C4-2B (cell line): Measurements from ENCODE around the gene GPBP1.
"Not testable (repeated sequence)": the region's sequence is repeated elsewhere in the genome, so short reads cannot be mapped to it uniquely, and the experiment has no call there.

Experiments
- H3K27ac ChIP-seq: fragments of 450-650 bp; 2 replicates; pipeline ENCODE4 v1.5.1; 2017
- ZFX ChIP-seq: fragments of 450-650 bp; IDR thresholded peaks from 2 replicates; pipeline ENCODE4 v1.6.1; 2017
- TF ChIP-seq, protein P1 (sequence below): fragments of 450-650 bp; conservative IDR thresholded peaks from 2 replicates; pipeline ENCODE4 v1.5.1; 2017; ENCODE audit warnings: mild to moderate bottlenecking

Gene GPBP1

DNA sequence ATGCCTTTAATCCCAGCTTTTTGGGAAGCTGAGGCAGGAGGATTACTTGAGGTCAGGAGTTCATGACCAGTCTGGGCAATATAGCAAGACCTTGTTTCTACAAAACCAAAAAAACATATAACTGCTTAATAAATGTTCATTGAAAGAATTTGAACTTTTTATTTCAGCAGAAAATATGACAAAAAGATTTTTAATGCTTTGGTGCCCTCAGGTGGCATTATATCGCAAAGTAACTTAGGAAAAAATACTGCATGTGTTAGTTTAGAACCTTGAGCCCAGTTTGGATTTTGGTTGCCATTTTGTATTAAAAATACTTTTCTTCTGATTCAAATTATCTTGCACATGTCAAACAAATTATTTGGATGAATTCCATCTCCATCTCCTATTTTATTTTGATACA is 103.2 kb downstream of the GPBP1 start:
- no peak for TF ChIP-seq ZFX
- TF ChIP-seq, protein P1, sequence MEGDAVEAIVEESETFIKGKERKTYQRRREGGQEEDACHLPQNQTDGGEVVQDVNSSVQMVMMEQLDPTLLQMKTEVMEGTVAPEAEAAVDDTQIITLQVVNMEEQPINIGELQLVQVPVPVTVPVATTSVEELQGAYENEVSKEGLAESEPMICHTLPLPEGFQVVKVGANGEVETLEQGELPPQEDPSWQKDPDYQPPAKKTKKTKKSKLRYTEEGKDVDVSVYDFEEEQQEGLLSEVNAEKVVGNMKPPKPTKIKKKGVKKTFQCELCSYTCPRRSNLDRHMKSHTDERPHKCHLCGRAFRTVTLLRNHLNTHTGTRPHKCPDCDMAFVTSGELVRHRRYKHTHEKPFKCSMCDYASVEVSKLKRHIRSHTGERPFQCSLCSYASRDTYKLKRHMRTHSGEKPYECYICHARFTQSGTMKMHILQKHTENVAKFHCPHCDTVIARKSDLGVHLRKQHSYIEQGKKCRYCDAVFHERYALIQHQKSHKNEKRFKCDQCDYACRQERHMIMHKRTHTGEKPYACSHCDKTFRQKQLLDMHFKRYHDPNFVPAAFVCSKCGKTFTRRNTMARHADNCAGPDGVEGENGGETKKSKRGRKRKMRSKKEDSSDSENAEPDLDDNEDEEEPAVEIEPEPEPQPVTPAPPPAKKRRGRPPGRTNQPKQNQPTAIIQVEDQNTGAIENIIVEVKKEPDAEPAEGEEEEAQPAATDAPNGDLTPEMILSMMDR: peak; percentile 55

DNA sequence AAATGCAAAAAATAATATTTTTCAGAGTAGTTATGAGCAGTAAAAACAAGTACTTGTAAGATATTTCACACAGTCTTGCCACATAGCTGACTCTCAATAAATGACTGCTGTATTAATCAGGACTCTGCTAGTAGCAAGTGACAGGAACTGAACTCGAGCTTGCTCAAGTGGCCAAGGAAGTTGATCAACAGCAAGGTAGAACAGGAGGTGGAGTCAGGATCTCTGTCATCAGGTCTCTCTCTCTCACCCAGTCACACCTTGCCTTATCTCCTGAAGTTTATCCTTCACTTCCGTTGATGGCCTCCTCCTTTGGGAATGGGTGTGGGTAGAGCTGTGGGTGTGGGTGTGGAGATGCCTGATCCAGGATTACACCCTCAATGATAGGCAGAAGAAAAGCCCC is 107.0 kb downstream of the GPBP1 start:
- no peak overlapping the region for H3K27ac ChIP-seq
- no peak for TF ChIP-seq ZFX
- TF ChIP-seq, protein P1: no peak

More for the DNA sequence above, 103.2 kb downstream of the GPBP1 start:
- no peak overlapping the region for H3K27ac ChIP-seq

DNA sequence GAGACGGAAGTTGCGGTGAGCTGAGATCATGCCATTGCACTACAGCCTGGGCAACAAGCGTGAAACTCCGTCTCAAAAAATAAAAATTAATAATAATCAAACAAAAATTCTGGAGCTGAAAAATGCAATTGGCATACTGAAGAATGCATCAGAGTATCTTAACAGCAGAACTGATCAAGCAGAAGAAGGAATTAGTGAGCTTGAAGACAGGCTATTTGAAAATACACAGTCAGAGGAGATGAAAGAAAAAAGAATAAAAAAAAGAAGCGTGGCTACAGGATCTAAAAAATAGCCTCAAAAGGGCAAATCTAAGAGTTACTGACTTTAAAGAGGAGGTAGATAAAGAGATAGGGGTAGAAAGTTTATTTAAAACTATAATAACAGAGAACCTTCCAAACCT is 111.2 kb downstream of the GPBP1 start:
- H3K27ac ChIP-seq: not testable (repeated sequence)

DNA sequence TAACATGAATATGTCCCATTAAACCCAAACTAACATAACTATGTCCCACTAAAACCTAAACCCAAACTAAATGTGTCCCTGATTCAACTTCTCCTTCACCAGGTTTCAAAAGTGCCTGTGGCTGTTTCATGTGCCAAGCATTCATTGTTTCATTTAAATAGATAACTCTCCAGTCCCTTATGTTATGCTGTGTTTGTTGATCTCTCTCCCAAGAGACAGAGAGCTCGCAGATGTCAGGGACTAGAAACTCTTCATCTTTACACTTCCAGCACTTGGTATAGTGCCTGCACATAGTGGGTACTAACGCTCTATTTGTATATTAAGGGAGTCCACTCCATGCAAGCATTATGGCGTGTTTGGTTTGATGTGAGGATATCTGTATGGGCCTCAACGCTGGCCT is 118.0 kb downstream of the GPBP1 start:
- no peak overlapping the region for H3K27ac ChIP-seq
- no peak for TF ChIP-seq ZFX

DNA sequence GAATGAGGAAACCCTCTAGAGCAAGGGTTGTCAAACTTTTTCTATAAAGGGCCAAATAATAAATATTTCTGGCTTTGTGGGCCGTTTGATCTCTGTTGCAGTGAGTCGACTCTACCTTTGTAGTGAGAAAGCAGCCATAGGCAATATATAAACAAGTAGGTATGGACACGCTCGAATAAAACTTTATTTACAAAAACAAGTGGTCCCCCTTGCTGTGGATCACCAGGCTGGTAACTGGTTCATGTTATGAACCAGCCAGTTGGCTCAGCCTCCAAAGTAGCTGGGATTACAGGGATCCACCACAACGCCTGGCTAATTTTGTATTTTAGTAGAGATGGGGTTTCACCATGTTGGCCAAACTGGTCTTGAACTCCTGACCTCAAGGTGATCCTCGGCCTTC is 118.5 kb downstream of the GPBP1 start:
- H3K27ac ChIP-seq: no peak overlapping the region
- TF ChIP-seq, protein P1: no peak
- TF ChIP-seq ZFX: no peak

DNA sequence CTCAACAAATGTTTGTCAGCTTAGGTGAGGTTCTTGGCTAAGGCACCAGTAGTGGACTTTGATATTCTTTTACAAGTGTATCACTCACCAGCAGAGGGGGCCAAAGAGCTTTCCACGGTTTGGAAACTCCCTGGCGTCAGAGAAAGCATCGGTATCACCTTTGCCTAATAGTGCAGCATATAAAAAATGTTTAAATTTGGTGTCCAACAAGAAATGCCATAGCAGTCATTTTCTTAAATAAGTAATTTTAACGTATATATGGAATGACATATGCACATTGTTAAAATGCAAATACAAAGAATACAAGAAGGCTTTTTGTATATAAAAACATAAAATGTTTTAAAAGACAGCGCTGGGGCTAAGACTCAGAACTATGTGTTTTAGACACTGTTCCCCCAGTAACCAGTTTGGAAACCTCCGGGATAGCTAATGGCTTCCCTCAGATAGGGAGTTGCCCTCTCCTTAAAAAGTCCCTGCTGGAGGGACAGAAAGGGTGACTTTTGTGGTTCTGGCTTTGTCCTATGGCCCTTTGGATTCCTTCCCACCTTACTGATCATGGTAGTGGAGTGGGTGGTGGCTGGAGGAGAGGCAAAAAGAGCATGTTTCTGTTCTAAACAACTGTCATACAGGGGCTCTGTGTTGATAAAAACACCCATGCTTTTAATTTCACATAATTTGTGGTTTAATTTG is 124.6 kb downstream of the GPBP1 start:
- no peak for TF ChIP-seq ZFX
- TF ChIP-seq, protein P1: peak; percentile 82
- H3K27ac ChIP-seq: no peak overlapping the region

DNA sequence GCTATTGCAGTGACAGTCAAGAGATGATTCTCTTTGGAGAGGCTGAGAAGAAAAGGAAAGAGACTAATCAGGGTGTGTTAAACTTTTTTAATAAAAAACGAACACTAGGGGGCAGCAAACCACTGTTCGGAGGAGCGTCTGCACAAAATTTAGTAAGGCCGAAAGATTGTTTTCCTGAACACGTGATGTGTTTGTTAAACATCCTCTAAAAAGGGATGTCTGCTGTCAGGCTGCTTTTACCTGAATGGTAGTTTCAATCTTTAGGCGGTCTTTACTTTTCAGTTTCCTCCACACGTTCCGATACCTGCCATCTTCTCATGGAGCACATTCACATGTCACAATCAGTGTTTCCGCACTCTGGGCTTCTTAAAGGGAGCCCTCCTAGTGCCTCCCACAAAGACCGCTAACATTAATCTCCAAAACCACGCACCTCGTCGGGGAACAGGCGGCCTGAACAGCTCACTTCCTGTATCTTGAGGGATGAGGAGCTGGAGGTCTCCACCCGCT is 125.2 kb downstream of the GPBP1 start:
- H3K27ac ChIP-seq: no peak overlapping the region
- TF ChIP-seq, protein P1: peak; percentile 70
- TF ChIP-seq ZFX: no peak

DNA sequence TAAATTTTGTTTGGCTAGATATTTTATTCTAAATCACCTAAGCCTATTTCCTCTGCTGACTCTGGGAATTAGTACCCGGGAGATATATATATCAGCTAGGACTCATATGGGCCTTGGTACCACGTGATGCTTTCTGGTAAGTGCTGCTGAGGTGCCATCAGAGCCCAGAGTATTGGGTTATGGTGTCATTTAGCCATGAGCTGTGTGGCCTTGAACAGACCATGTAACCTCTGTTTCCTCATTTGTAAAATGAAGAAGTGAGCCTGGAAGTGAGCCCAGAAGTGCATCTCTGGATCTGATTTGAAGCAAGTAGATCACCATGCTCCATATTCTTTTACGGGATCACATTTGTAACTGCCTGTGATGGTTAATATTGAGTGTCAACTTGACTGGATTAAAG is 126.1 kb downstream of the GPBP1 start:
- no peak overlapping the region for H3K27ac ChIP-seq
- no peak for TF ChIP-seq ZFX
- TF ChIP-seq, protein P1: no peak
